GM12878 (cell line): Measurements from ENCODE around the gene OR5J2. TPM values are rescaled to one million over a fixed set of nuclear protein-coding genes. Genes with fewer than 3 reads are reported as not detected.

Source experiments
- ATAC-seq: fragments of 200-7000 bp; cut with Tn5 transposase; 3 replicates; pipeline ENCODE4 v1.9.1; 2020; ENCODE audit warnings: mild to moderate bottlenecking, moderate library complexity
- BruUV-seq: library from RNA; stranded (reverse); fragments of 400-500 nt; replicated peaks from 2 replicates; lab custom pipeline; 2021; lab: Mats Ljungman, UMichigan
- CTCF ChIA-PET: fragments of 300-600 bp; sonication (Branson Sonifier 250); formaldehyde crosslinking; extraction: SDS; loops from one replicate; lab custom pipeline; 2021; ENCODE audit warnings: inconsistent platforms; lab: Yijun Ruan, JAX
- POLR2A ChIA-PET: fragments of 350-600 bp; formaldehyde crosslinking; extraction: SDS; loops from one replicate; lab custom pipeline; 2021; ENCODE audit warnings: inconsistent platforms; lab: Charles Lee
- RAD21 ChIA-PET: fragments of 300-600 bp; sonication (Branson Sonifier 250); formaldehyde crosslinking; loops from one replicate; lab custom pipeline; 2023; ENCODE audit warnings: antibody characterized with exemption; ENCODE audit not compliant: unreplicated experiment; lab: Charles Lee
- SMC1A ChIA-PET: fragments of 300-600 bp; sonication (Branson Sonifier 250); formaldehyde crosslinking; loops from one replicate; lab custom pipeline; 2023; ENCODE audit not compliant: unreplicated experiment, uncharacterized antibody; lab: Charles Lee
- DNase-seq: peaks from one replicate; pipeline ENCODE4 v3.0.0-alpha.2; 2011; ENCODE audit warnings: low read depth, low spot score
- FAIRE-seq: peaks from 3 replicates; lab custom pipeline; 2011; peaks lifted over from hg19 to GRCh38; lab: Jason Lieb, UNC
- H2AFZ ChIP-seq: 2 replicates; pipeline ENCODE4 v1.6.0; 2011; ENCODE audit warnings: low read depth, low read length, control low read depth; ENCODE audit not compliant: control insufficient read depth
- H3K27ac ChIP-seq: 2 replicates; pipeline ENCODE4 v1.5.1; 2011; ENCODE audit warnings: control low read depth; ENCODE audit not compliant: control insufficient read depth, insufficient read depth
- H3K27me3 ChIP-seq, 2 experiments: replicated peaks in 1 of 2; 2 replicates each; pipeline versions ENCODE4 v1.6.0 to v1.6.1; 2011; ENCODE audit warnings: low read length in 1 of 2; ENCODE audit not compliant: control insufficient read depth in 2 of 2, insufficient read depth in 2 of 2
- H3K36me3 ChIP-seq, 2 experiments: 2 replicates each; pipeline ENCODE4 v1.5.1; 2011; ENCODE audit warnings: low read length in 1 of 2; ENCODE audit not compliant: control insufficient read depth in 2 of 2, insufficient read depth in 2 of 2
- H3K4me1 ChIP-seq: 2 replicates; pipeline ENCODE4 v1.6.1; 2011; ENCODE audit warnings: mild to moderate bottlenecking, low read length, moderate library complexity, mixed read lengths; ENCODE audit not compliant: control insufficient read depth, insufficient read depth
- H3K4me2 ChIP-seq: 2 replicates; pipeline ENCODE4 v1.6.0; 2011; ENCODE audit warnings: control low read depth; ENCODE audit not compliant: control insufficient read depth, insufficient read depth
- H3K4me3 ChIP-seq: fragments of 200-600 bp; sonication (generic); 2 replicates; pipeline ENCODE4 v1.5.1; 2016
- H3K79me2 ChIP-seq: 2 replicates; pipeline ENCODE4 v1.6.0; 2011; ENCODE audit warnings: low read length; ENCODE audit not compliant: control insufficient read depth, insufficient read depth
- H3K9ac ChIP-seq: 2 replicates; pipeline ENCODE4 v1.8.0; 2011; ENCODE audit warnings: low read length, control low read depth, mixed read lengths; ENCODE audit not compliant: control insufficient read depth, insufficient read depth
- H3K9me3 ChIP-seq: replicated peaks from 3 replicates; pipeline ENCODE4 v1.5.1; 2011; ENCODE audit warnings: mild to moderate bottlenecking, low read length; ENCODE audit not compliant: control insufficient read depth, insufficient read depth
- H4K20me1 ChIP-seq: 2 replicates; pipeline ENCODE4 v1.6.0; 2011; ENCODE audit not compliant: control insufficient read depth, insufficient read depth
- ZBTB40 ChIP-seq: fragments of 450-650 bp; IDR thresholded peaks from 2 replicates; pipeline ENCODE4 v1.6.1; 2016; ENCODE audit warnings: mild to moderate bottlenecking, moderate library complexity, borderline replicate concordance
- WGBS: methylation state at CpG from one replicate; pipeline ENCODE4 v1.1.6; 2016; ENCODE audit warnings: low lambda C conversion rate; ENCODE audit not compliant: insufficient replicate concordance, insufficient coverage; ENCODE audit errors: missing lambda C conversion rate; 5-methylcytosine and 5-hydroxymethylcytosine counted together
- in situ Hi-C: fragments of 300-500 bp; cut with MboI; formaldehyde crosslinking; loops from 9 replicates; pipeline ENCODE4 v1.14.3; 2018; ENCODE audit warnings: mixed read lengths
- intact Hi-C: fragments of 100-400 bp; cut with micrococcal nuclease; formaldehyde crosslinking; loops from one replicate; pipeline ENCODE4 v1.14.2; 2022; ENCODE audit not compliant: unreplicated experiment
- polyA plus RNA-seq, 11 experiments: library from polyadenylated mRNA; depleted of rRNA in 4 of 11; unstranded in 6 of 11; stranded (reverse) in 5 of 11; fragments of >200 nt; fragmentation: Nextera tagmentation in 4 of 11; fragmentation: Illumina TruSeq in 1 of 11; extraction: Ambion mirVana in 4 of 11; extraction: Trizol in 1 of 11; gene quantifications; 1 replicate in 1 of 11; 2 replicates in 10 of 11; pipeline versions ENCODE4 v1.2.1 to v1.2.3, GENCODE V29; 2011 to 2016; ENCODE audit warnings: inconsistent platforms in 2 of 11, missing spikeins in 2 of 11, low read depth in 1 of 11
- total RNA-seq, 4 experiments: library from RNA; depleted of rRNA in 3 of 4; stranded (reverse); fragments of >200 nt in 3 of 4; fragmentation: Illumina TruSeq in 1 of 4; extraction: Trizol in 1 of 4; gene quantifications; 2 replicates each; pipeline versions ENCODE4 v1.2.1 to v1.2.3, GENCODE V29; 2013 to 2021
- TF ChIP-seq, protein P1 (sequence below), 3 experiments: IDR thresholded peaks in 2 of 3; conservative IDR thresholded peaks in 1 of 3; 2 replicates each; pipeline ENCODE4 v1.5.1; 2011; ENCODE audit warnings: low read depth in 3 of 3, low read length in 3 of 3, mild to moderate bottlenecking in 3 of 3, control low read depth in 2 of 3, moderate library complexity in 2 of 3, inconsistent platforms in 1 of 3, mixed read lengths in 1 of 3; ENCODE audit not compliant: control insufficient read depth in 2 of 3, insufficient read depth in 1 of 3; ENCODE audit errors: extremely low read depth in 1 of 3

Gene OR5J2
- total and polyA plus RNA-seq, 10 of the 15 experiments (the other 5 are each of a cell fraction or from before 2014, with no cell fraction given) = not detected

DNA sequence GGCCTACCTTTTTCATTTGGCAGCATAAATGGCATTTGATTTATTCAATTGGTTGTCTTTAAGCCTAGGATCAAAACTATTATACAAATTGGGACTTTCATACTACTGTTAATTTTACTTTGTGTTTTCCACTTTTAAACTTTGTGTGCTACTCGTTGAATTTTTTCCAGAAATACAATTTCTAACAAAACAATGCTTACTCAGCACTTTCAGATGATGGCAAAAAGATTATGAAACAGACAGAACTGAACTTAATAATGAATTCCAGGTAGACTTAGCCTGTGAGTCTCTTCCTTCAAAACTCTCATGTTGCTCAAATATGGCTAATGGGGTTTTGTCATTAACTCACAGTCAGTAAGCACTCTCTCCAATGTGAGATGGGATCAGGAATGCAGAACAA is 31.4 kb downstream of the OR5J2 start:
- Histone ChIP-seq H2AFZ (no peak overlapping the region), H3K9me3 (no peaks in the 10 kb centered on the region; the same call in 2 of the 3 replicates), H3K36me3 (no peaks in the 10 kb centered on the region), H3K79me2 (no peaks in the 10 kb centered on the region), H3K4me1 (no peaks in the 10 kb centered on the region), H3K27ac (no peak overlapping the region), H3K27me3 (no peaks in the 10 kb centered on the region), H4K20me1 (no peaks in the 10 kb centered on the region), H3K4me2 (no peak overlapping the region), H3K9ac (no peak overlapping the region), H3K4me3 (no peak overlapping the region)
- intact Hi-C loops (no loop called here), in situ Hi-C loops (no loop called here)
- ChIA-PET RAD21 (no interaction called here), POLR2A (no interaction called here), SMC1A (no interaction called here), CTCF (no interaction called here)
- FAIRE-seq = no peak
- TF ChIP-seq, protein P1, sequence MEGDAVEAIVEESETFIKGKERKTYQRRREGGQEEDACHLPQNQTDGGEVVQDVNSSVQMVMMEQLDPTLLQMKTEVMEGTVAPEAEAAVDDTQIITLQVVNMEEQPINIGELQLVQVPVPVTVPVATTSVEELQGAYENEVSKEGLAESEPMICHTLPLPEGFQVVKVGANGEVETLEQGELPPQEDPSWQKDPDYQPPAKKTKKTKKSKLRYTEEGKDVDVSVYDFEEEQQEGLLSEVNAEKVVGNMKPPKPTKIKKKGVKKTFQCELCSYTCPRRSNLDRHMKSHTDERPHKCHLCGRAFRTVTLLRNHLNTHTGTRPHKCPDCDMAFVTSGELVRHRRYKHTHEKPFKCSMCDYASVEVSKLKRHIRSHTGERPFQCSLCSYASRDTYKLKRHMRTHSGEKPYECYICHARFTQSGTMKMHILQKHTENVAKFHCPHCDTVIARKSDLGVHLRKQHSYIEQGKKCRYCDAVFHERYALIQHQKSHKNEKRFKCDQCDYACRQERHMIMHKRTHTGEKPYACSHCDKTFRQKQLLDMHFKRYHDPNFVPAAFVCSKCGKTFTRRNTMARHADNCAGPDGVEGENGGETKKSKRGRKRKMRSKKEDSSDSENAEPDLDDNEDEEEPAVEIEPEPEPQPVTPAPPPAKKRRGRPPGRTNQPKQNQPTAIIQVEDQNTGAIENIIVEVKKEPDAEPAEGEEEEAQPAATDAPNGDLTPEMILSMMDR (IDR thresholded peaks at IDR 0.05 in 2 of 3, conservative IDR thresholded peaks at IDR 0.05 in 1 of 3; ENCODE audit: control insufficient read depth in 2 of 3, extremely low read depth in 1 of 3, insufficient read depth in 1 of 3, low read depth in 3 of 3, low read length in 3 of 3) = no peak
- no peak for TF ChIP-seq ZBTB40
- 0% methylated on average over 1 of the region's 1 CpG for WGBS
- DNase-seq = no peak
- BruUV-seq = no TSS peak
- no peak for ATAC-seq
